NCI-H460 (cell line): ENCODE results near the gene CRYL1. TPM values are rescaled to one million over a fixed set of nuclear protein-coding genes. Genes with fewer than 3 reads are reported as not detected.

Source experiments
- DNase-seq: peaks from one replicate; pipeline ENCODE4 v3.0.0-alpha.2; 2016; ENCODE audit warnings: low read depth; ENCODE audit errors: extremely low read depth
- total RNA-seq: library from RNA; depleted of rRNA; stranded (reverse); fragments of >200 nt; shearing (Covaris generic); gene quantifications from 2 replicates; pipeline ENCODE4 v1.2.3, GENCODE V29; 2014

The CRYL1 gene
- total RNA-seq, 1 experiment from 2014 or later = 9.1 TPM

- no peak for DNase-seq
Measured at GRCh38 chr13:20387441-20387971, 138.2 kb downstream of the CRYL1 start.

DNA sequence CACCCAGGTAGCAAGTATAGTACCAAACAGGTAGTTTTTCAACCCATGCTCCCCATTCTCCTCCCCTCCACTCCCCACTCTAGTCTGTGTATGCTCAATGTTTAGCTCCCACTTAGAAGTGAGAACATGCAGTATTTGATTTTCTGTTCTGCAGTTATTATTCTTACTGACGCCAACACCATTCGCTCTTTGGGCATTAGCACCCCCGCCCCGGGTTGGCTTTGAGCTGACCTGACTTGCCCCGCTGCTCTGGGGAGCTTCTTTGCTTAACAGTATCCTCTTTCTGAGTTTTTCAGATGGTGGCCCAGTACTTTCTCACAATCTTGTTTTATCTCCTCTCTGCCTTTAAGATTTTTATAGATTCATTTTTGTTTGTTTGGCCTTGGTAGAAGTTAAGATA is 138.7 kb downstream of the CRYL1 start:
- DNase-seq = no peak

GRCh38 chr13:20383058-20383457 is 142.6 kb downstream of the CRYL1 start:
- DNase-seq = no peak

DNA sequence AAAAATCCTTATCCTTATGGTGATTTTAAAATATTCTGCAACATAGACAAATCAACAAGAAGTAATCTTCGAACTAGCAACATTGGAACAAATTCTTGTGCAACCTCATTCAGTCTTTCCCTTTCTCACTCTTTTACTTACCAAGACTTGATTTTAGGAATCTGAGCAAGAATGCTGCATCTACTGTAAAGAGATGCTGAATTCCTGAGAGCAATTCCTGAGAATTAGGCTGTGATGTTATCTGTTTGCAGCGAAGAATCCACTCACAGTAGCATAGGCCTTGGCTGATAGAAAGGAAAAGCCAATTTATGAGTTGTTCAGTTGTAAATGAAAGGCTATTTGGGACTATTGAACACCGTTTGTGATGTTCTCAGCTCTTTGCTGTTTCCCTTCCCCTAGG is 144.3 kb downstream of the CRYL1 start:
- no peak for DNase-seq

DNA sequence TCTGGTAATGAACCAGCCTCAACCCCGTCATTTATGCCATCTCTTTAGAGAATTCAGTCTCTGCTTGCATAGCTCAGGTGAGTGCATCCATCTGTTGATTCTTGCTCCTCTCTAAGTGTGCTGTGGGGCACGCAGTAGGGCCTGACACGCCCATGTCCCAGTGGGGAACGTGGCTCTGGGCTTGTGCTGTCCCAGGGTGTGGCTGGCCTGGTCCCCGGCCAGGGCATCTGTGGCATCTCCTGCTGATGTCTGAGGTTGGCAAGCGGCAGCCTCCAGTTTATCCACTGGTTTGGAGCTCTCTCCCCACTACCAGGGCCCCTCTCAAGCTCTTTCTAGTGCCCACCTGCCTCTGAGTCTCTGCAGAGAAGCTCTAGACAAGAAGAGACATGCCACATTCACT is 146.9 kb downstream of the CRYL1 start:
- DNase-seq = no peak

- DNase-seq = no peak
Measured at GRCh38 chr13:20377720-20378119, 147.9 kb downstream of the CRYL1 start.

DNA sequence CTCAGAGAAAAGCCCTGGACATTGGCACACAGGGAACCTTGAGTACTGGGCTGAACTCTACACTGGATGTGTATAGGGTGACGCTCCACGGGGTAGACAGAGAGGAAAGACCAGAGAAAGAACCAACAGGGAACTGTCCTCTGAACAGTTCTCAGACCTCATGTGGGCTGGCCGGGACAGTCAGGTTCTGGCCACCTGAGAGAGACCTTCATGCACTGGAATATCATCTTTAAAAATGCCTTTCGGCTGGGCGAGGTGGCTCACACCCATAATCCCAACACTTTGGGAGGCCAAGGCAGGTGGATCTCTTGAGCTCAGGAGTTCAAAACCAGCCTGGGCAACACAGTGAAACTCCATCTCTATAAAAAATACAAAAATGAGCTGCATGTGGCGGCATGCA is 149.8 kb downstream of the CRYL1 start:
- no peak for DNase-seq

DNA sequence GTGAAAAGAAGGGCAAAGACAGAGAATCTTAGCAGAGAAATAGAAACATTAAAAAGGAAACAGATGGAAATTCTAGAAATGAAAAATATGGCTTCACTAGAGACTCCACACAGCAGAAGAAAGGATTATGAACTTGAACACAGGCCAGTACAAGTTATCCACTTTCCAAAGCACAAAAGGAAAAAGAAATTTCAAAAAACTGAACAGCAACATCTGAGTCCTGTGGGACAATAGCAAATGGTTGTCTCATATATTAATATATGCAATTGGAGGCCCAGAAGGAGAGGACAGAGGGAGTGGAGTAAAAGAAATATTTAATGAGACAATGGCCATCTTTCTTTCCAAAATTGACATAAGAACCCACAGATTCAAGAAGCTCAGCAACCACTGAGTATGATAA is 151.8 kb downstream of the CRYL1 start:
- DNase-seq = no peak

DNA sequence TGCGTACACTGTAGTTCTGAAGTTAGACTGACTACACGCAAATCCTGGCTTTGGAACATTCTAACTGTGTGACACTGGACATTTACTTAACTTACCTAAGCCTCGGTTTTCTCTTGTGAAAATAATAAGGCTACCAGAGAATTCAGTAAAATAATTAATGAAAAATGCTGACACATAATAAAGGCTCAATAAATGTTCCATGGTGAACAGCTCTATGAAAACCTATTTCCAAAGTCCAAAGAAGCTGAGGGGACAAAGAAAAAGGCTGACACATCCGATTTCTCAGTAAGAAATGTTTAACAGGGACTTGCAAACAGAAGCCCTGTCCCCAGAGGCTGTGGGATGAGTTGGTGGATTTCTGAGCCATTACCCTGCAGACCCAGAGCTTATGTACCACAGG is 153.8 kb downstream of the CRYL1 start:
- no peak for DNase-seq

- DNase-seq = no peak
Measured at GRCh38 chr13:20370815-20371421, 154.7 kb downstream of the CRYL1 start.

- no peak for DNase-seq
Measured at GRCh38 chr13:20369886-20370361, 155.7 kb downstream of the CRYL1 start.

- no peak for DNase-seq
Measured at GRCh38 chr13:20366056-20366455, 159.6 kb downstream of the CRYL1 start.

DNA sequence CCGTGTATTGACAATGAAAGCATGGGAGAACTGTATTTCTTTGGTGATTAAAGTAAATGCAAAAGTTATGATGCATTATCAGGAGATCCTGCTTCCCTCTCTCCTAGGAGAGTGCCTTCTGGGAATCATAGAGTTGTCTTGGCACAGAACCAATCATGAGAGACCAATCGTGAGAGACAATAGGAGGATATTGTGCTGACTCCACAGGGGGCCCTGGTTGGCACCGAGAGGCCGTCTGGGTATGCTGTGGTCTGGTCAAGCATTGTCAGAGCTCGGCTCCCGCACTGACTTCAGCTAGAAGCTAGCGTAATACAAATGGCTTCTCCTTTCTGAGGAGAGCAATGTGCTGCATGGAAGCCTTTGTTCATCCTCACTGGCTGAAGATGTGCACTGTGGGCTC is 162.1 kb downstream of the CRYL1 start:
- DNase-seq = no peak

- DNase-seq = no peak
Measured at GRCh38 chr13:20363172-20363571, 162.5 kb downstream of the CRYL1 start.

DNA sequence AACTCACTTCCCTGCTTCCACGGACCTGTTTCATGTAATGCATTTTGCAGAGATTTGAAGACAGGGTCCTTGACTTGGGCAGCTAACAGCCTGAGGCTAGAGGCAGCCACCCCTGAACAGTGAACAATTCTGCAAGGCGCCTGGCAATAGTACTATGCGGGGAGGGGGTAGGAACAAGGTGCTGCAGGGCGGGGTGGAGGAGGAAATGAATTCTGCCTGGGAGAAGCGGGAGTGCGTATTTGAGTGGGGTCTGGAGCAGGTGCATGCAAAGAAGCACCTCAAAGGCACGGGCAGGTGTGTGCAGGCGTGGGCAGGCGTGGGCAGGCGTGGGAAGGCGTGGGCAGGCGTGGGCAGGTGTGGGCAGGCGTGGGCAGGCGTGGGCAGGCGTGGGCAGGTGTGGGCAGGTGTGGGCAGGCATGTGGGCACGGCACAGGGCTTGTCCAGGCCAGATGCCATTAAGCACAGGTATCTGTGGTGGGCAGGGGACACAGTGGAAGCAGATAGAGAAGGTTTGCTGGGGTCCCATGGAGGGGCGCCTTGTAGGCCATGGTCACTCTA is 163.1 kb downstream of the CRYL1 start:
- no peak for DNase-seq

GRCh38 chr13:20360835-20361412 is 164.7 kb downstream of the CRYL1 start:
- no peak for DNase-seq

- no peak for DNase-seq
Measured at GRCh38 chr13:20360041-20360491, 165.6 kb downstream of the CRYL1 start.

- DNase-seq = no peak
Measured at GRCh38 chr13:20359335-20359734, 166.3 kb downstream of the CRYL1 start.

DNA sequence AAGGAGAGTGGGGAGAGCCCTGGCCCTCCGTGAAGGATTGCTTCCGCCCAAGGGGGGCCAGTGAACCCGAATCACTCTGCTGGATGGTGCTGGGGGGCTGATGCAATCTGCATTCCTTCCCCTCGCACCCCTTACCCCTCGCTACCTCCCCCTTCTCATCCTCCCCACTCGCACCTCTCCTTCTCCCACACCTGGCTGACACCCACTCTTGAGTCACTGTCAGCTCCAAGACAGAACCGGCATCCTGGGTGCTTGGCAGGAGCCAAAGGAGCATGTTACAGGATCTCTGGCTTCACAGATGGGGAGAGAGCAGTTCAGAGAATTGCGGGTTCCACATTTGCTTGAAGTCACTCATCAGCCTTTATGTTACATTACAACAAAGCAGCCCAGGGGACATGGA is 167.6 kb downstream of the CRYL1 start:
- DNase-seq = no peak

- DNase-seq = no peak
Measured at GRCh38 chr13:20356444-20356843, 169.2 kb downstream of the CRYL1 start.

DNA sequence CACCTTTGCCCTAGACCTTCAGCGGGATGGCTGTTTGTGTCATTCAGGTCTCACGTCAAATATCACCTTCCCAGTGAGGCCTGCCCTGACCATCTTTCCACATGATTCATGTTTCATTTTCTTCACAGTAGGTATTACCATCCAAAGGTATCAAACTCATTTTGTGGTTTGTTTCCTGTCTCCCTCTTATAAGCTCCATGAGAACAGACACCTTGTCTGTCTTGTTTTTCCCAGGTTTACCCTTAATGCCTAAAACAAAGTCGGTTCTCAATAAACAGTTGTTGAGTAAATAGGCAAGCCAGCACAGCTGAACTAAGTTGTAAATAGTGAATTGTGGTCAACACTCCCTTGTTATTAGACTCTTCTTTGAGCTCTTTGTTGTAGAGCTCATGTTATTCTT is 170.9 kb downstream of the CRYL1 start:
- DNase-seq = no peak

DNA sequence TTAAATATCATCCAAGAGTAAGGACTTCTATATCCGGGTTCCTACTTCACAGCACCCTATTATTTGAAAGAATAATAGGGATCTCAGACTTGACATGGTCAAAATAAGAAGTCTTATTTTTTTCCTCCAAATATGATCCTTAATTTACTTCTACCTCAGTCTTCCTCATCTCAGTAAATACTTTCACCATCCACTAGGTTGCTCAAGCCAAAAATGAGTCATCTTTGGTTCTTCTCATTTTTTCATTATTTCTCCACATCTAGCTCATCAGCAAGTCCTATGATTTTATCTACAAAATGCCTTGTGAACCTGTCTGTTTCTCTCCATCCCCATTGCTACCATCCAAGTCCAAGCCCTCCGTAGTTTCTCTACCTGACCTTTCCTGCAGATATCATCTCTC is 171.7 kb downstream of the CRYL1 start:
- DNase-seq = no peak
